Islet precursor cell (in vitro differentiated cells): ENCODE results near the gene SCMH1.
"Not testable (repeated sequence)": the region's sequence is repeated elsewhere in the genome, so short reads cannot be mapped to it uniquely, and the experiment has no call there.

Experiments
- DNase-seq: peaks from one replicate; pipeline ENCODE4 v3.0.0-alpha.2; 2018

Gene SCMH1

DNA sequence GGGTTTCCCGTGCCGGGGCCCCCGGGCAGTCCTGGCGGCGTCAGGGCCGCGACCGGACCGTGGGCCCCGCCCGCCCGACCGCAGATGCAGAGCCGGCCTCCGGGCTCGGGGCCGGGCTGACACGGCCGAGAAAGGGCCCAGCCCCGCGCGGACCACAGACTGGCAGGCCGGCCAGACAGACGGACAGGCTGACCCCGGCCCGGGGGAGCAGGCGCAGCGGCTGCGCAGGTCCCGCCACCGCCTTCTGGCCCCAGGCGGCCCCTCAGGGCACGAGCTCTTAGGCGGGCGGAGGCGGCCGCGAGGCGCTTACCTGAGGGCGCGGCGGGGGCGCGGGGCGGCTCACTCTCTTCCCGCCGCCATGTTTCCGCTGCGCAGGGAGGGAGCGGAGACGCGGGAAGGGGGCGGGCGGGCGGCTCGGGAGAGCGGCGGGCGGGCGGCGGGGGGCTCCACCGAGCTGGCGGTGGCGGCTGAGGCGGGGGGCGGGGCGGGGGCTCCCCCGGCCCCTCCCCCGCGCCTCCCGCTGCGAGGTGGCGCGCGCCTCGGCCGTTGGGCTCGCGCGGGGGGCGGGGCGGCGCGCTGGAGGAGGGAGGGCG is at the start of gene SCMH1:
TSS of gene SCMH1 (minus strand) at position 558 of the 593 bp plus-strand sequence. CDS start 56,173 bp downstream, outside the sequence.
- DNase-seq = peak; percentile 76

DNA sequence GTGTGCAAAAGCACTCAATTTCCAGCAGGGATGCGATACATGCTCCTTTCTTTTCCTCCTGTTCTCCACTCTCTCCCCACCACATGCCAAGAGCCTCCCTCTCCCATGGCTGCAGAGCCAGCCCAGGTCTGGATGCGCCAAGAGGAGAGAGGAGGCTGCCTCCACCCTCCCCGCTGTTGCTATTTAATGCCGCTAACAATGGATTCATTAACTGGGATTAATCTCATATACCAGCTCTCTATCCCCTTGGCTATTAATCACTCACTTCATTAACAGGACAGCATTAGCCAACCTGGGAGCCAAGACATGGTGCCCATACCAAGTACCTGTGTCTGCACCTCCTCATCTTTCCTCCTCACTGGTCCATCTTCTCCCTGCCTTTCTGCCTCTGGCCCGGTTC is 49.1 kb upstream of the SCMH1 start:
- DNase-seq = no peak

DNA sequence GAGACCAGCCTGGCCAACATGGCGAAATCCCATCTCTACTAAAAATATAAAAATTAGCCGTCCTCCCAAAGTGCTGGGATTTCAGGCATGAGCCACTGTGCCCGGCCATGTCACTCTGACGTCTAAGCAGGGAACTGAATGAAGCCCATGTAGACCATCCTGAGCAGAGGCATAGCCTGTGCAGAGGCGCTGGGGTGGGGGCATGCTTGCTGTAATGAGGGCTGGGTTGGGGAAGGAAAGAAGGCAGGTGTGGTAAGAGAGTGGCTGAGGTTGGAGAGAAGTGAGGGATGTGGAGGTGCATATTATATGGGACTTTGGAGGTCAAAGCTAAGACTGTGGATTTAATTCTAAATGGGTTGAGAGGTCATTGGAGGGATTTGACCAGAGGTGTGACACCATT is 47.1 kb upstream of the SCMH1 start:
- DNase-seq = no peak

DNA sequence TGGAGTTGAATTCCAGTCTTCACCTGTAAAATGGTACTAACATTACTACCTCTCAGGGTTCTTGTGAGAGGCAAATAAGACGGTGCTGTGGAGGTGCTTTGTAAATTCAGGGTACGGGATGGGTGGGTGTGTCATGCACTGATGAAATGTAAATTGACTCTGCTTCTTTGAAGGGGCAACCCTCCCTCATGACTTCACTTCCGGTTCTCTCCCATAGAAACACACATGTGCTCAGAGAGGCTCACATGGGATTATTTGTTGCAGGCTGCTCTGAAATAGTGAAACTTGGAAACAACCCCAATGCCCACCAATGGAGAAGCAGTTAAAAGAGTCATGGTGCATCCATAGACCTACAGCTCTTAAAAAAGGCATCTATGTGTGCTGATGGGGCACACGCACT is 44.9 kb upstream of the SCMH1 start:
- DNase-seq = peak; percentile 1

DNA sequence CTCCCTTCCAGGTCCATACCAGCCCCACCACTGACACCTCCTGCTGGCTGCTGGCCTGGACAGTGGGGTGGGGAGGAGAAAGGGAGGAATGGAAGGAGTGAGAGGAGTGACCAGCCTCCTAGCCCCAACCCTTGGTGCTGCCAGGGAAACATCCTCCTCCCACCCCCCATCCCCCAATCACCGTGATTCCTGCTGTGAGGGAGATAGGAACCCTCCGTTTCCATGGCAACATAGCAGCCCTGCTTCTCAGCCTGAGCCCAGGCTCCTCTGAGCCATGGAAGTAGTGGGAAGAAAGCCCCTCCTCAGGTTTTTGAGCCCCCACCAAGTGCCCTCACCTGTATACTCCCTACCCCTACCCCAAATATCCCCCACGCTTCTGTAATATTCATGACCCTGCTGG is 44.4 kb upstream of the SCMH1 start:
- peak; percentile 55 for DNase-seq

DNA sequence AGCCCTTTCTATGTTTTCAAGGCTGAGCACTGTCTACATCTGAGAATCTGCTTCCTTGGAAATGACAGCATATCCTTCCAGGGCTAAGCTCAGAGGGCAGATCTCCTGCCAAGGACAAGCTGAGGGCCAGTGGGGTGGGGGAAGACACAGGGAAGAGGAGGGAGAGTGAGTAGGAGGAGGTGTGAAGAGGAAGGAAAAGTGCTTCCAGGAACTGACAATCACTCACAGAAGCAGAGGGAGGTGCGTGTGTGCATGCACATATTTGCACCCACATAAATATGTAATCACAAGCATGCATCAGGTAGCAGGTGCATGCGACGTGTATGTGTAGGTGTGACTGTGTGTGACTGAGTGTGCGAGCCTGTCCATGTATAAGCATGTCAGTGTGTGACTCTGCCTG is 43.7 kb upstream of the SCMH1 start:
- DNase-seq = peak; percentile 41

DNA sequence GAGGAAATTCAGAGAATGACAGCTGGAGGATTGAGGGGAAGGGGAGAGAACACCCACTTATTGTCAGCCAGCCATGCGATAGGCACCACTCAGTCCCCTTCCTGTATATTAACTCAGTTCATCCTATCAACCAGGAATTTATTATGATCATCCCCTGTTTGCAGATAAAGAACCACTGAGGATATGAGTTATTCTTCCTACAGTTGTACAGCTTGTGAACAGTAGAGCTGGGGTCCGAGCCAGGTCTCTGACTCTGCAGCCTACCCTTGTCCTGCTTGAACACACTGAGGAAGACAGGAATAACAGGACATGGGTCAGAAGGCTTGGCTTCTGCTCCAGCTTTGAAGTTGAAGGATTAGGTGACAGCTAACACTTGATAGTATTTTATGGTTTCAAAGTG is 42.0 kb upstream of the SCMH1 start:
- DNase-seq = no peak

DNA sequence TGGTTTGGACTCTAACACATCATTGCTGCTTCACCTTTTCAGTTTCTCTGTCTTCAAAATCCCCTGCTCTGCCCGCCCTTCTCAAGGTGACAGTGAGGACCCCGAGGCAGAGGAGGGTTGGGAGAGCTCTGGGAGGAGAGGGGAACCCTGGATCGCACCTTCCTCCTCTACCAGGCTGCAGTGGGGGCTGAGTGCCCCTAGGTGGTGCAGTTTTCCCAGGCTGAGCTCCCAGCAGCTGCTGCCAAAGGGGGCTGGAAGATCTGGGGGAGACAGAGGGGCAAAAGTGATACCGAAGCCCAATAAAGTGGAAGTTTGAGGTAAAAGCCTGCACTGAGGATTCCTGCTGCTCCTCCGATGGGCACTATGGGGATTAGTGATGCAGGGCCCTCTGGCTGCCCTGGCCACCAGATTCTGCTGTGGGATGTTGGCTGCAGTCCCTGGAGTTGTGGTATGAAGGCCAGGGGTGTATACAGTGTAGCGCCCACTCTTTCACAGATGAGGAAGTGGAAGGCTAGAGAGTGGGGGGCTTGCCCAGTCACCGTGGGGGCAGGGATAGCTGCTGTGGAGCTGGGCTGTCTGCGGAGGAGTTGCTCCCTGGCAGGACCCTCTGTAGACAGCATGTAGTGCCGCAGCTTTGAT is 40.7 kb upstream of the SCMH1 start:
- DNase-seq = peak; percentile 68

DNA sequence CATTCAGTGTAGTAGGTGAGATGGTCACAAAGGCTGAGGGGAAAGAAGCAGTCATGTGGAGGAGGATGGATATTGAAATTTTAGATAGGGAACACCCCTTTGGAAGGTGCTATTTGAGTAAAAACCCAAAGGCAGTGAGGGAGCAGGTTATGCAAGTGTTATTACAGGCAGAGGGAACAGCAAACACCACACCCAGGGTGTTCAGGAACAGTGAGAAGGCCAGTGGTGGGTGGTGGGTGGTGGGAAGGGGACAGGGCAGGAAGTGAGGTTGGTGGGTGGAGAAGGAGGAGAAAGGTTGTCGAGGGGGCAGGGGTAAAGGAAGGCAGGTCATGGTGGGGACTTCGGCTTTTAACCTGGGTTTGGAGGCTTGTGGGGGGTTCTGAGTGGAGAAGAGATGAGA is 39.2 kb upstream of the SCMH1 start:
- DNase-seq = peak; percentile 36

DNA sequence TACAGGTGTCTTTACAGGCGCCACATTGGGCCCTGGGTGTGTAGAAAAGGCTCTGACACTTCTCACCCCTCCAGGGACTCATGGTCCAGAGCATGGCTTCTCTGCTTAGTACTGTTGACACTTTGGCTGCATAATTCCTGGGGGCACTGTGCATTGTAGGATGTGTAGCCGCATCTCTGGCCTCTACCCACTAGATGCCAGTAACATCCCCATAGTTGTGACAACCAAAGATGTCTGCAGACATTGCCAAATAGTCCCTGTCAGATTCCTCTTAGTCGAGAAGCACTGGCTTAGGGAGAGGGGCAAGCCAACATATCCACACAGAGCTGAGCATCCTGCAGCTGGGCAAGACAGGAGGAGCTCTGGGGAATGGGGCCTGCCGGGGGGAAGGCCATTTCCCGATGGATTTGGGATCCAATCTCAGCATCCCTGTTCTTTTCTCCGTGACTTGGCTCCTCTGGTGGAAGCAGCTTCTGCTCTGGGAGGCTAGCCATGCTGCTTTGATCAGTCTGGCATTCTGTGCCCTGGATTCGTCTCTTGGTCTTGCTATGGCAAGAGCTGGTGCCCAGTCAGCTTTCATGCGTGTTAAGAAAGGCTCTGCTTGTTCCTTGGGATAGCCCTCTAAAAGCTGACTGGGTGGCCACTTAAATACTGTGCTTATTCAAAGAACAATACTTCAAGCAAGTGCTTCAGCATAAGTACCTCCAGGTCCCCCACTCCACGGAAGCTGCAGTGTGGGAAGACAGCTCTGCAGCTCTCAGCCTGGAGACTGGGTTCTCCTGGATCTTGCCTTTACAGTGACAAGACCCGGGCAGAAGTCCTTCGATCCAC is 38.3 kb upstream of the SCMH1 start:
- peak; percentile 42 for DNase-seq

DNA sequence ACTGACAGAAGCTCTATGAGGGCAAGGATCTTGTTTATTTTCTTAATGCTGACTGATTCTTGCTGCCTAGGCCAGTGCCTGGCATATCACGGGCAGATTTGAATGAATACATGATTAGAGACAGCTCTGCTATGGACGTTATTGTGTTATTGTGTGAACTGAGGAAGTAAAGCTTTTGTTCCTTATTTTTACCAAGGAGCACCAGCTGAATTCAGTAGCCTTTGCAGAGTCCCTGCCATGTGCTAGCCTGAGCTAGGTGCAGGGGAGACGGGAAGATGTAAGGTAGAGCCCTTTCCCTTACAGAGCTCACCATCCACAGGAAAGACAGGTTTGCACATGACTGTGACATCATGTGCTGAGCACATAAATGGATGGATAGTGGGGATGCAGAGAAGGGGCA is 36.0 kb upstream of the SCMH1 start:
- DNase-seq = no peak

DNA sequence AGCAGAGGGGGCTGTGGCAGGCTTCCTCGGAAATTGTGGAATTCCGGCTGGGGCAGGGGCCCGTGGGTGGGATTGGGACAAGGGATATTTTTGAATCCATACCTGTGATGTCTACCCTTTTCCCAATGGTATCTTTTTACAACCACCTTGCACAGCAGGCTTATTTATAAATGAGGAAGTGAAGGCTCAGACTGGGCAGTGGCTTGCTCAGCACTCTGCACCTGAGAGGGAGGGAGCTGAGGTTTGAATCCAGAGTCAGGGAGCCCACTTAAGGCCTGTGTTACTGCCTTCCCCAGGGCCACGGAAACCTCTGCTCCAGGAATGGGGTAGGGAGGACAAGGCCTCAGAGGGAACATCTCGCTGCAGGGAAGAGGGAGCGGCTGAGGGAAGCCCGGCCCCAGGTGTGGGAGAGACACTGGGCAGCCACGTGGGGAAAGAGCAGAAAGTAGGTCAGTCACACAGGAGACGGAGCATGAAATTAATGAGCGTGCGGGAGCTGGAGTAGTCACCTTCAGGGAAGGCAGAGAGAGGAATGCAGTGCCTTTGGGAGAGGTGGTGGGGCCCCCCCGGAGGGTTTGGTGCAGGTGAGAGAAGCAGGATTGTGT is 35.4 kb upstream of the SCMH1 start:
- DNase-seq = peak; percentile 48

DNA sequence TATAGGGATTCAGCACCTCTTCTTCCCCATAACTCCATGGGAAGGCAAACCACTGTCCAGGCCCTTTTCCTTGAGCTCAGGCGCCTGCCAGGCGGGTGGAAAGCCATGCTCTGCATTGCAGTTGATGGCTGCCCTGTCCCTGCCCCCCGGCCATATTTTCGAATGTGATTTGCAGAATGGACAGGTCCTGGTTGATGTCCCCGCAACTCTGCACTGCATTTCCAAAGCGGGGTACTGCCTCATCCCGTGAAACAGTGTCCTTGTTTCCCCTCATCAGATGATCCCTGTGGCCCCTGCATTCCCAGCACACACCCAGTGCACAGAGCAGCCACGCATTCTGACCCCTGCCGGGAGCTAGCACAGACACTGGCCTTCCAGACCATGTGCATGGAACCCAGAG is 33.7 kb upstream of the SCMH1 start:
- DNase-seq = no peak

DNA sequence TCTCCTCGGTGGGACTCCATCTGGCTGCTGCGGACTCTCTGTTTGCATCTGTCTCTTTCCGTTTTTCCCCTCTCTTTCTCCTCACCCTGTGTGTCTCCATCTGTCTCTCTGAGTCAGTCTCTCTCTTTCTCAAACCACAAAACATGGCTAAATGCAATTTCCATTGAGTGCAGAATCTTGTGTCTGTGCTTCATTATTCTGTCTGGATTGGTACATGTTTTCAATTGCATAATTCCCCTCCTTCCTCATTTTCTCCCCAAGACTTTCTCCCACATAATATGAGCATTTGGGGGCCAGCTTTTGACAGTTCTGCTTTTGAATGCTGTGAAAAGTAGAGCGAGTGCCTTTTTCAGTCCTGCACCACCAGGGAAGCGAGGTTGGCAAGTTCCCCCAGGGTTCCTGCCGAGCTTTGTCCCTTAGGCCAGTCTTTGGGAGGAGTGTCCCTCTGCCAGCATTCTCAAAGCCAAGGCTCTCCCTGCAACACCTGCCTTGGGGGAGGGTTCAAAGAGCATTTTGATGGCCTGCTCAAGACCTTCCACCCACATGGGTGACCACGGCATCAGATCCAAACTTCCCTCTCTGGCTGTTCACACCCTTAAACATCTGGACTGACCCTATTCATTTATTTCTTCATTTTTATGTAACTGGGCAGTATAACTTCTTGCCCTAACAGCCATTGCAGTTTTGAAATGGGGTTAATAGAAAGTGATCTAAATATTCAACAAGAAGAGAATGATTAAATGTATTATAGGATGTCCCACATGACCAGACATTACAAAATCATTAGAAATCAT is 32.8 kb upstream of the SCMH1 start:
- DNase-seq = no peak

DNA sequence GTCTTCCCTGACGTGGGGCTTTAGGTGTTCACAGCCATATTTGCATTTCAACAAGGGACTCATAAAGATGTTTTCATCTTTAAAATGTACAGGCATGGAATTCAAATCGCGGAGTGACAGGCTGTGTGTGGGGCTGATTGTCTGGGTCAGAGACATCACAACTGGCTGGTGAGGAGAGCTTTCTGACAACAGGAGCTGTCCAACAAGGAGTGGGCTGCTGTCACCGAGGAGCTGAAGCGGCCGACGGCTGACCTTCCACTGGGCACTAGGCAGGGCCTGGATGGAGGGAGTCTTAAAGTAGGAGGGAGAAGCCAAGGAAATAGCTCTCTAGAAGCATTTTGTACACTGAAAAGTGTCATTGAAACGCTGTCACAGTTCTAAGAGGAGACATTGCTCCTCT is 30.5 kb upstream of the SCMH1 start:
- no peak for DNase-seq

DNA sequence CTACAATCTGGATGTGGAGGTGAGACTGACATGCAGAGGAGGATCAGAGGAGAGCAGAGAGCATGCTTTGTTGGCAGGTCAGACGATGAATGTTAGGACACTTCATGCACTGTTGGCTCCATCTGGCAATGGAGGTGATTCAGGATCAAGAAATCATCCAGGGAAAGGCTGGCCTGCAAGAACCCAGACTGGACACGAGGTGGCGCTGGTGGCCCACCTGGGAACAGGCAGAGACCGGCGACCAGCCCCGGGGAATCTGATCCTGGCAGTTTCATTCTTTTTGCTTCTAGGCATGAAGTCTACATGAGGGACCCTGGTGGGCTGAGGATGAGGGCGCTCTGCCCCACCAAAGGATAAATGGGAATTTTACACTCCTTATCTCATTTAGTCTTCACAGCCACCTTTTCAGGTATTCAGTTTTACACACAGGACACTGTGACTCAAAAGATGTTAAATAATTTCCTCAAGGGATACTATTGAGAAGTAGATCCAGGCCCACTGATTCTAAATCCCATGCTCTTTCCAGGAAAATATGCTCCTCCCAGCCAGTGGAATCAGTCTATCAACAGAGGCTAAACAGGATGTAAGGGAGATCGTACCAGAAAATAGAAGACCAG is 26.2 kb upstream of the SCMH1 start:
- peak; percentile 88 for DNase-seq

DNA sequence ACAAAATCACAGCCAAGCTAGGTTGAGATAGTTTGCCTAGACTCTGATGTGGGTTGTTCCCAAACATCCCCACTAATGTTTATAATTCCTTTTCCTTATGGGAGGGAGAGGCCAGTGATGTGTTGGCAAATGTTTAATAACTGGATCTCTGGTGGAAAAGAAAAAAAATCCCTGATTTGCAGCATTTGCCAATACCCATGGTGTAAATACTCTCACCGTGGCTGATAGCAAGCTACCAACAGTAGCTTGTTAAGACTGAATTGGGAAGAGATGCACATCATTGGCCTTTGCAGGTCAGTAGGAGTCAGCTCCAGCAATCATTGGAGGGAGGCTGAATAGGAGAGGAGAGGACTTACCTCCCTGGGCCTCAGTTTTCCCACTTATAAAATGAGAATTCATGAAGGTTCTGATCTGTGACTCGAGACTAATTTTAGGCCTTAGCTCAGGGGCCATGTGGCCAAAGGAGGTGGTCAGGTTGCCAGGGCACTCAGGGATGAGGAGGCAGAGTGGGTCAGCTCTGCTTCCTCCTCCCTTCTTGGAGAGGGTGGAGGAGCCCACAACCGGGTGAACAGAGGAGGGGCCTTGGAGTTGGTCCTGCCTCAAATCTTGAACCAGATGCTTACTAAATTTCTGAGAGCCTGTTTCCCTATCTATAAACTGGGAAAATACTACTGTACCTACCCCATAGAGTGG is 20.0 kb upstream of the SCMH1 start:
- no peak for DNase-seq

DNA sequence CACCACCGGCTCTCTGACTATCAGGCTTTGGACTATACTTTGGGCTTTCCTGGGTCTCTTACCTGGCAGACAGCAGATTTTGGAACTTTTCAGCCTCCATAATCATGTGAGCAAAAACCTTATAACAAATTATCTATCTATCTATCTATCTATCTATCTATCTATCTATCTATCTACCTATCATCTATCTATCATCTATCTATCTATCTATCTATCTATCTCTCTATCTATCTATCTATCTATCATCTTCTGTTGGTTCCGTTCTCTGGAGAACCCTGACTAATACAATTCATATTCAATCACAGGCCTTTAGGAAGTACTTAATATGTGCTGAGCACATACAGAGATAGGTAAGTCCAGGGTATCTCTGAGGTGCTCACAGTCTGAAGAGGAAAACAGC is 18.7 kb upstream of the SCMH1 start:
- no peak for DNase-seq

DNA sequence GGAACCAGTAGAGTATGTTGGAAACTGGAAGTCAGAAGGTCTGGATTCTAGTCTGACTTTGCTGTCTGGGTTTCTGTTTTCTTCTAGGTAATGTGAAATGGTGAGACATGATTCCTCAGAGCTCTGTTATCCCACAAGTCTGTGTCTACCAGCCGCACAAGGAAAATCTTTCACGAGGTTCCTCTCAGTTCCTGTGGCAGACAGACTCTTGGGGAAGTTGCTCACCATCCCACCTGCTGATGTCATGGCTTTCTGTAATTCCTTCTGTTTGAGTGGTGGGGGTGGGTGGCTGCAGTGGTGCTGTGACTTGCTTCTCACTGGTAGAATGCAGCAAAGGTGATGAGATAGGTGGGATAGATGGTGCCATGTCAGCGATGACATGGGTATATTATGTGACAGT is 17.1 kb upstream of the SCMH1 start:
- DNase-seq = no peak

DNA sequence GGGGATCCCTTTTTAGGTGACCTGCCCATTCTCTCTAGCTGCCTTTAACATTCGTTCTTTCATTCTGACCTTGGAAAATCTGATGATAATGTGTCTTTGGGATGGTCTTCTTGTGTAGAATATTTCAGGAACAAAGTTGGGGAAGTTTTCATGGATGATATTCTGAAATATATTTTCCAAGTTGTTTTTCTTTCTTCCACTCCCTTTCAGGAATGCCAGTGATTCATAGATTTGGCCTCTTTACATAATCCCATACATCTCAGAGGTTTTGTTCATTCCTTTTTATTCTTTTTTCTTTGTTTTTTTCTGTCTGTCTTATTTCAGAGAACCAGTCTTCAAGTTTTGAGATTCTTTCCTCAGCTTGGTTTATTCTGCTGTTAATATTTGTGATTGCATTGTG is 13.9 kb upstream of the SCMH1 start:
- DNase-seq = no peak

DNA sequence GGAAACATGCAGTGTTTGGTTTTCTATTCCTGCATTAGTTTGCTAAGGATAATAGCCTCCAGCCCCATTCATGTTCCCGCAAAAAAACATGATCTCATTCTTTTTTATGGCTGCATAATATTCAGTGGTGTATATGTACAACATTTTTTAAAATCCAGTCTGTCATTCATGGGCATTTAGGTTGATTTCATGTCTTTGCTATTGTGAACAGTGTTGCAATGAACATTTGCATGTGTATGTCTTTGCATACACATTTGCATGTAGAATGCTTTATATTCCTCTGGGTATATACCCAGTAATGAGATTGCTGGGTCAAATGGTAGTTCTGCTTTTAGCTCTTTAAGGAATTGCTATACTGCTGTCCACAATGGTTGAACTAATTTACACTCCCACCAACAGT is 9.0 kb upstream of the SCMH1 start:
- DNase-seq = not testable (repeated sequence)

DNA sequence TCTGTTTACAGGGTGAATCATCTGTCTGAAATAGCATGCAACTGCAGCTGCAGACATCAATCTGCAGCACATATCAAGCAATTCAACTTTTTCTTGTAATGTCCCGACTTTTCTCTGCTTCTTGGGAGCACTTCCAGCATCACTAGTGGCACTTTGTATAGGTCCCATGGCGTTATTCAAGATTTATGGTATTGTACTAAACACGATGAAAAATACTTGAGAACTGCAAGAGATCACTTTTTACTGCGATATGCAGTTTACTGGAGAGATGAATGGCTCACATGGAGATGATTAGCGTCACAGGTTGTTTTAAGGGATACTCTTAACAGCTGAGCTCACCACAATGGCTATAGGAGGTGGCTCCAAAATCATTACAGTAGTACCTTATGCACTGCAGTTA is 7.2 kb upstream of the SCMH1 start:
- DNase-seq = no peak
